GM12892 (cell line): ENCODE results near the gene DYNLL1.

Experiments used
- POLR2A ChIP-seq: IDR thresholded peaks from 2 replicates; pipeline ENCODE4 v1.6.1; 2011; ENCODE audit warnings: low read depth, low read length, control low read depth
- POLR2AphosphoS5 ChIP-seq: IDR thresholded peaks from 2 replicates; pipeline ENCODE4 v1.6.1; 2011; ENCODE audit warnings: low read depth, low read length, control low read depth
- TAF1 ChIP-seq: IDR thresholded peaks from 2 replicates; pipeline ENCODE4 v1.6.1; 2011; ENCODE audit warnings: low read depth, mild to moderate bottlenecking, control low read depth, low read length, borderline replicate concordance

- no peak for TF ChIP-seq POLR2A
- TF ChIP-seq POLR2AphosphoS5 = no peak
- no peak for TF ChIP-seq TAF1
Measured at GRCh38 chr12:120474616-120474960, 21.3 kb upstream of the DYNLL1 start.
